ENCODE results near the gene LAMA2. TPM values are rescaled to one million over a fixed set of nuclear protein-coding genes. Genes with fewer than 3 reads are reported as not detected.

LAMA2 gene
- total RNA-seq, 1 experiment from 2014 or later, result 8.2 TPM

GRCh38 chr6:128964771-128965170, 81.8 kb downstream of the LAMA2 start:
- Histone ChIP-seq H3K4me2 (ENCODE audit: low read length) (no peak overlapping the region), H2AFZ (ENCODE audit: low read depth, low read length, poor library complexity, severe bottlenecking) (no peak overlapping the region), H3K9ac (ENCODE audit: low read length) (no peak overlapping the region), H3K9me2 (ENCODE audit: insufficient read depth) (no peaks in the 10 kb centered on the region), H3K79me2 (ENCODE audit: insufficient read depth, low read length) (no peaks in the 10 kb centered on the region), H3K4me1 (ENCODE audit: control insufficient read depth in 1 of 2, insufficient read depth in 2 of 2, low read length in 2 of 2) (no peaks in the 10 kb centered on the region), H3K4me3 (replicated peaks in 1 of 2; ENCODE audit: low read depth in 1 of 2, low read length in 2 of 2) (no peak overlapping the region), H3K9me3 (ENCODE audit: control insufficient read depth in 1 of 2, insufficient read depth in 1 of 2, low read depth in 1 of 2, low read length in 2 of 2) (no peaks in the 10 kb centered on the region), H3K27ac (ENCODE audit: low read depth, low read length) (no peak overlapping the region), H3K36me3 (ENCODE audit: control insufficient read depth in 1 of 2, insufficient read depth in 2 of 2, low read length in 2 of 2) (no peaks in the 10 kb centered on the region), H3K27me3 (ENCODE audit: insufficient read depth, low read length) (no peaks in the 10 kb centered on the region), H4K20me1 (ENCODE audit: insufficient read depth) (no peaks in the 10 kb centered on the region)
- no peak for ATAC-seq
- RAD21 ChIA-PET (ENCODE audit: low non-redundant PET in 1 of 2, low total read pairs in 2 of 2, uncharacterized antibody in 2 of 2, unreplicated experiment in 2 of 2), result no interaction called here
- TF ChIP-seq YY1 (IDR thresholded peaks at IDR 0.05; ENCODE audit: extremely low read depth, insufficient replicate concordance, low read depth, low read length) (no peak), MAX (IDR thresholded peaks at IDR 0.05) (no peak), RAD21 (IDR thresholded peaks at IDR 0.05; ENCODE audit: low read depth) (no peak), ATF3 (IDR thresholded peaks at IDR 0.05) (no peak), REST (IDR thresholded peaks at IDR 0.05; ENCODE audit: low read depth) (no peak), EZH2 (IDR thresholded peaks at IDR 0.05) (no peak), POLR2A (IDR thresholded peaks at IDR 0.05; ENCODE audit: borderline replicate concordance, extremely low read depth, insufficient read depth, insufficient read length) (no peak), POLR2AphosphoS5 (IDR thresholded peaks at IDR 0.05; ENCODE audit: low read depth, low read length) (no peak), FOSL1 (IDR thresholded peaks at IDR 0.05; ENCODE audit: low read depth) (no peak), EGR1 (IDR thresholded peaks at IDR 0.05; ENCODE audit: low read depth) (no peak), JUND (IDR thresholded peaks at IDR 0.05) (no peak), EZH2phosphoT487 (IDR thresholded peaks at IDR 0.05; ENCODE audit: borderline replicate concordance) (no peak), CEBPB (IDR thresholded peaks at IDR 0.05; ENCODE audit: low read depth) (no peak), SRF (IDR thresholded peaks at IDR 0.05; ENCODE audit: low read depth) (no peak), ELF1 (IDR thresholded peaks at IDR 0.05; ENCODE audit: borderline replicate concordance, low read depth) (no peak), TCF7L2 (IDR thresholded peaks at IDR 0.05; ENCODE audit: borderline replicate concordance, extremely low read depth, insufficient read depth, insufficient read length) (no peak), ZNF274 (IDR thresholded peaks at IDR 0.05; ENCODE audit: low read depth, low read length) (no peak), SP1 (IDR thresholded peaks at IDR 0.05; ENCODE audit: low read depth) (no peak), CBX3 (IDR thresholded peaks at IDR 0.05; ENCODE audit: low read depth) (no peak), ZFX (IDR thresholded peaks at IDR 0.05) (no peak)
- intact Hi-C loops (cut with micrococcal nuclease), result no loop called here
- no TSS peak for BruUV-seq (replicated peaks)
- POLR2A ChIA-PET, result no interaction called here
- CTCF ChIA-PET, result no interaction called here
- DNase-seq (ENCODE audit: low read depth, low spot score), result no peak
